ENCODE results near the gene POFUT2.

DNA sequence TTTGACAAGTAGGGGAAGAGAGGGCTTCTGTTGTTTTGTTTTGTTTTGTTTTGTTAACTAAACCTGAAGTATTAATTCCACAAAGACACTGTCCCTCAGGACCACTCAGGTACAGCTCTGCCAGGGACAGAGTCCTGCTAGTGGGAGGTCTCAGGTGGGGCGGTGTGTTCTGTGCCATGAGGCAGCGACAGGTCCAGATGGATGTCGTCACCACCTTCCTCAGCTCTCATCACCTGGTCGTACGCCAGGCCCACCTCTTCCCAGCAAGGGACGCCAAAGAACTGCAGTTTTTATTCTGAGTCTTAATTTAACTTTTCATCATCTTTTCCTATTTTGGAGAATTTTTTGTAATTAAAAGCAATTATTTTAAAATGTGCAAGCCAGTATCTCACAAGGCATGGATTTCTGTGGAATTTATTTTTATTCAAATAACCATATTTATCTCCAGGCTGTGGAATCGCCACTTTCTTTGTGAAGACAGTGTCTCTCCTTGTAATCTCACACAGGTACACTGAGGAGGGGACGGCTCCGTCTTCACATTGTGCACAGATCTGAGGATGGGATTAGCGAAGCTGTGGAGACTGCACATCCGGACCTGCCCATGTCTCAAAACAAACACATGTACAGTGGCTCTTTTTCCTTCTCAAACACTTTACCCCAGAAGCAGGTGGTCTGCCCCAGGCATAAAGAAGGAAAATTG, 62.5 kb downstream of the POFUT2 start:
- TF ChIP-seq EZH2 (IDR thresholded peaks at IDR 0.05; ENCODE audit: borderline replicate concordance, insufficient read depth, low read length, poor library complexity, severe bottlenecking): no peak
- TF ChIP-seq, protein P1, sequence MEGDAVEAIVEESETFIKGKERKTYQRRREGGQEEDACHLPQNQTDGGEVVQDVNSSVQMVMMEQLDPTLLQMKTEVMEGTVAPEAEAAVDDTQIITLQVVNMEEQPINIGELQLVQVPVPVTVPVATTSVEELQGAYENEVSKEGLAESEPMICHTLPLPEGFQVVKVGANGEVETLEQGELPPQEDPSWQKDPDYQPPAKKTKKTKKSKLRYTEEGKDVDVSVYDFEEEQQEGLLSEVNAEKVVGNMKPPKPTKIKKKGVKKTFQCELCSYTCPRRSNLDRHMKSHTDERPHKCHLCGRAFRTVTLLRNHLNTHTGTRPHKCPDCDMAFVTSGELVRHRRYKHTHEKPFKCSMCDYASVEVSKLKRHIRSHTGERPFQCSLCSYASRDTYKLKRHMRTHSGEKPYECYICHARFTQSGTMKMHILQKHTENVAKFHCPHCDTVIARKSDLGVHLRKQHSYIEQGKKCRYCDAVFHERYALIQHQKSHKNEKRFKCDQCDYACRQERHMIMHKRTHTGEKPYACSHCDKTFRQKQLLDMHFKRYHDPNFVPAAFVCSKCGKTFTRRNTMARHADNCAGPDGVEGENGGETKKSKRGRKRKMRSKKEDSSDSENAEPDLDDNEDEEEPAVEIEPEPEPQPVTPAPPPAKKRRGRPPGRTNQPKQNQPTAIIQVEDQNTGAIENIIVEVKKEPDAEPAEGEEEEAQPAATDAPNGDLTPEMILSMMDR (IDR thresholded peaks at IDR 0.05; ENCODE audit: poor library complexity, severe bottlenecking): no peak
- no peak for TF ChIP-seq EP300 (conservative IDR thresholded peaks at IDR 0.05; ENCODE audit: poor library complexity, severe bottlenecking)
